ENCODE results near the gene RABAC1. TPM values are rescaled to one million over a fixed set of nuclear protein-coding genes. Genes with fewer than 3 reads are reported as not detected.

The RABAC1 gene
- 94.0 TPM for total RNA-seq
- 100 to 1,000 TPM; 184 to 261 (median 237) TPM for polyA plus RNA-seq

- Histone ChIP-seq H3K4me3 (ENCODE audit: low read depth, low read length) (peak within 1 kb of the TSS; percentile 62), H3K27me3 (ENCODE audit: control insufficient read depth, insufficient read depth, low read length) (no peaks in the 10 kb centered on the region), H3K4me1 (ENCODE audit: control insufficient read depth, insufficient read depth, low read length, poor library complexity, severe bottlenecking) (peaks cover 15% of the 10 kb centered on the region), H3K9me3 (ENCODE audit: control insufficient read depth in 2 of 2, low read length in 2 of 2) (no peaks in the 10 kb centered on the region), H3K36me3 (ENCODE audit: control insufficient read depth, insufficient read depth, low read length) (no peaks in the 10 kb centered on the region), H3K27ac (ENCODE audit: insufficient read depth, low read length, poor library complexity, severe bottlenecking) (peak within 1 kb of the TSS; percentile 81)
- H3K27me3 Mint-ChIP-seq, result no peaks in the 10 kb centered on the region
- peak; percentile 85 to 93 (median 87) for DNase-seq
- H3K4me3 Mint-ChIP-seq, result peak within 1 kb of the TSS; percentile 85 to 95 (median 92)
- peaks cover 6% of the 10 kb centered on the region for H3K36me3 Mint-ChIP-seq
- H3K27ac Mint-ChIP-seq, result peak within 1 kb of the TSS; percentile 76 to 92 (median 85)
- no peaks in the 10 kb centered on the region for H3K9me3 Mint-ChIP-seq
- ATAC-seq (ENCODE audit: low read depth in 2 of 2), result peak; percentile 92 to 95
- H3K4me1 Mint-ChIP-seq, result peaks cover 5 to 23% (median 12%) of the 10 kb centered on the region in 4 donors
Measured at GRCh38 chr19:41959056-41960053, at the start of gene RABAC1. RABAC1 (minus strand) TSS chr19:41959321; CDS start chr19:41959292, 29 bp downstream.

- Mint-ChIP-seq H3K4me3 (no peak overlapping the region), H3K27me3 (peaks cover 30% of the 10 kb centered on the region), H3K36me3 (no peaks in the 10 kb centered on the region), H3K4me1 (no peaks in the 10 kb centered on the region), H3K27ac (no peak overlapping the region), H3K9me3 (no peaks in the 10 kb centered on the region)
- Histone ChIP-seq H3K27ac (ENCODE audit: insufficient read depth, low read length, poor library complexity, severe bottlenecking) (no peak overlapping the region), H3K9me3 (ENCODE audit: control insufficient read depth in 2 of 2, low read length in 2 of 2) (no peaks in the 10 kb centered on the region), H3K36me3 (ENCODE audit: control insufficient read depth, insufficient read depth, low read length) (no peaks in the 10 kb centered on the region), H3K4me3 (ENCODE audit: low read depth, low read length) (no peak overlapping the region), H3K4me1 (ENCODE audit: control insufficient read depth, insufficient read depth, low read length, poor library complexity, severe bottlenecking) (no peaks in the 10 kb centered on the region), H3K27me3 (ENCODE audit: control insufficient read depth, insufficient read depth, low read length) (no peaks in the 10 kb centered on the region)
- no peak for ATAC-seq (ENCODE audit: low read depth in 2 of 2)
- no peak for DNase-seq
Measured at GRCh38 chr19:42006569-42006968, 47.4 kb upstream of the RABAC1 start.

GRCh38 chr19:42005504-42005903, 46.4 kb upstream of the RABAC1 start:
- Mint-ChIP-seq H3K4me1 (no peaks in the 10 kb centered on the region), H3K27ac (no peak overlapping the region), H3K27me3 (peaks cover 35% of the 10 kb centered on the region), H3K9me3 (no peaks in the 10 kb centered on the region), H3K4me3 (no peak overlapping the region), H3K36me3 (no peaks in the 10 kb centered on the region)
- no peaks in the 10 kb centered on the region for H3K4me1 ChIP-seq (ENCODE audit: control insufficient read depth, insufficient read depth, low read length, poor library complexity, severe bottlenecking)
- ATAC-seq (ENCODE audit: low read depth in 2 of 2), result no peak
- H3K36me3 ChIP-seq (ENCODE audit: control insufficient read depth, insufficient read depth, low read length), result no peaks in the 10 kb centered on the region
- no peak for DNase-seq
- no peak overlapping the region for H3K27ac ChIP-seq (ENCODE audit: insufficient read depth, low read length, poor library complexity, severe bottlenecking)
- H3K9me3 ChIP-seq (ENCODE audit: control insufficient read depth in 2 of 2, low read length in 2 of 2), result no peaks in the 10 kb centered on the region
- peaks cover 2% of the 10 kb centered on the region for H3K27me3 ChIP-seq (ENCODE audit: control insufficient read depth, insufficient read depth, low read length)
- no peak overlapping the region for H3K4me3 ChIP-seq (ENCODE audit: low read depth, low read length)

GRCh38 chr19:42003506-42004294, 44.6 kb upstream of the RABAC1 start:
- H3K27me3 ChIP-seq (ENCODE audit: control insufficient read depth, insufficient read depth, low read length), result peaks cover 13% of the 10 kb centered on the region
- no peaks in the 10 kb centered on the region for H3K4me1 ChIP-seq (ENCODE audit: control insufficient read depth, insufficient read depth, low read length, poor library complexity, severe bottlenecking)
- H3K27me3 Mint-ChIP-seq, result peaks cover 44% of the 10 kb centered on the region
- no peak overlapping the region for H3K27ac ChIP-seq (ENCODE audit: insufficient read depth, low read length, poor library complexity, severe bottlenecking)
- no peaks in the 10 kb centered on the region for H3K36me3 ChIP-seq (ENCODE audit: control insufficient read depth, insufficient read depth, low read length)
- H3K27ac Mint-ChIP-seq, result peak overlapping the region in 1 of 3 donors; percentile 1
- no peak overlapping the region for H3K4me3 ChIP-seq (ENCODE audit: low read depth, low read length)
- H3K4me1 Mint-ChIP-seq, result peaks cover 0 to 6% (median 1%) of the 10 kb centered on the region in 4 donors
- H3K9me3 Mint-ChIP-seq, result peaks cover 0 to 3% (median 0%) of the 10 kb centered on the region in 7 donors
- DNase-seq (no peak), ATAC-seq (ENCODE audit: low read depth in 2 of 2) (no peak)
- H3K9me3 ChIP-seq (ENCODE audit: control insufficient read depth in 2 of 2, low read length in 2 of 2), result no peaks in the 10 kb centered on the region
- H3K36me3 Mint-ChIP-seq, result peaks cover 5% of the 10 kb centered on the region
- H3K4me3 Mint-ChIP-seq, result no peak overlapping the region

GRCh38 chr19:41999878-42000208, 40.7 kb upstream of the RABAC1 start:
- Mint-ChIP-seq H3K4me1 (peaks cover 0 to 35% (median 11%) of the 10 kb centered on the region in 4 donors), H3K36me3 (peaks cover 7% of the 10 kb centered on the region), H3K27me3 (peaks cover 55% of the 10 kb centered on the region), H3K27ac (no peak overlapping the region), H3K4me3 (peak overlapping the region in 2 of 4 donors; percentile 0 to 9), H3K9me3 (peaks cover 0 to 4% (median 0%) of the 10 kb centered on the region in 7 donors)
- Histone ChIP-seq H3K27me3 (ENCODE audit: control insufficient read depth, insufficient read depth, low read length) (peaks cover 25% of the 10 kb centered on the region), H3K36me3 (ENCODE audit: control insufficient read depth, insufficient read depth, low read length) (no peaks in the 10 kb centered on the region), H3K9me3 (ENCODE audit: control insufficient read depth in 2 of 2, low read length in 2 of 2) (no peaks in the 10 kb centered on the region), H3K4me3 (ENCODE audit: low read depth, low read length) (no peak overlapping the region), H3K27ac (ENCODE audit: insufficient read depth, low read length, poor library complexity, severe bottlenecking) (no peak overlapping the region), H3K4me1 (ENCODE audit: control insufficient read depth, insufficient read depth, low read length, poor library complexity, severe bottlenecking) (peaks cover 14% of the 10 kb centered on the region)
- ATAC-seq (ENCODE audit: low read depth in 2 of 2), result no peak
- no peak for DNase-seq

- Mint-ChIP-seq H3K36me3 (peaks cover 9% of the 10 kb centered on the region), H3K4me1 (peaks cover 0 to 39% (median 11%) of the 10 kb centered on the region in 4 donors), H3K4me3 (peak overlapping the region in 3 of 4 donors; percentile 0 to 59 (median 9)), H3K27ac (no peak overlapping the region), H3K27me3 (peaks cover 50% of the 10 kb centered on the region), H3K9me3 (peaks cover 0 to 4% (median 0%) of the 10 kb centered on the region in 7 donors)
- peaks cover 18% of the 10 kb centered on the region for H3K4me1 ChIP-seq (ENCODE audit: control insufficient read depth, insufficient read depth, low read length, poor library complexity, severe bottlenecking)
- ATAC-seq (ENCODE audit: low read depth in 2 of 2) (no peak), DNase-seq (peak in 1 of 3 donors; percentile 16)
- no peak overlapping the region for H3K27ac ChIP-seq (ENCODE audit: insufficient read depth, low read length, poor library complexity, severe bottlenecking)
- no peak overlapping the region for H3K4me3 ChIP-seq (ENCODE audit: low read depth, low read length)
- peaks cover 26% of the 10 kb centered on the region for H3K27me3 ChIP-seq (ENCODE audit: control insufficient read depth, insufficient read depth, low read length)
- H3K36me3 ChIP-seq (ENCODE audit: control insufficient read depth, insufficient read depth, low read length), result no peaks in the 10 kb centered on the region
- no peaks in the 10 kb centered on the region for H3K9me3 ChIP-seq (ENCODE audit: control insufficient read depth in 2 of 2, low read length in 2 of 2)
Measured at GRCh38 chr19:41999071-41999877, 40.2 kb upstream of the RABAC1 start.

Measured in CD4-positive, CD25-positive, alpha-beta regulatory T cell (primary cell).